ENCODE results near the gene HMGA1.
"Not testable (repeated sequence)": the region's sequence is repeated elsewhere in the genome, so short reads cannot be mapped to it uniquely, and the experiment has no call there.

Gene HMGA1

GRCh38 chr6:34240329-34241248, 3.9 kb downstream of the HMGA1 start:
- no peak for DNase-seq

GRCh38 chr6:34241351-34242215, 4.9 kb downstream of the HMGA1 start:
- no peak for DNase-seq

- no peak for DNase-seq
Observed at GRCh38 chr6:34242252-34243130, 5.8 kb downstream of the HMGA1 start.

GRCh38 chr6:34243131-34243771, 6.6 kb downstream of the HMGA1 start:
- DNase-seq, result no peak

- no peak for DNase-seq
Observed at GRCh38 chr6:34243901-34244884, 7.5 kb downstream of the HMGA1 start.

- not testable (repeated sequence) for DNase-seq
Observed at GRCh38 chr6:34245032-34245760, 8.5 kb downstream of the HMGA1 start.

DNA sequence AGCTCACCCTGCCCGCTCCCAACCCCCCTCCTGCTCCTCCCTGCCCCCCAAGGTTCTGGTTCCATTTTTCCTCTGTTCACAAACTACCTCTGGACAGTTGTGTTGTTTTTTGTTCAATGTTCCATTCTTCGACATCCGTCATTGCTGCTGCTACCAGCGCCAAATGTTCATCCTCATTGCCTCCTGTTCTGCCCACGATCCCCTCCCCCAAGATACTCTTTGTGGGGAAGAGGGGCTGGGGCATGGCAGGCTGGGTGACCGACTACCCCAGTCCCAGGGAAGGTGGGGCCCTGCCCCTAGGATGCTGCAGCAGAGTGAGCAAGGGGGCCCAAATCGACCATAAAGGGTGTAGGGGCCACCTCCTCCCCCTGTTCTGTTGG, 9.1 kb downstream of the HMGA1 start:
- not testable (repeated sequence) for DNase-seq

GRCh38 chr6:34246249-34246562, 9.5 kb downstream of the HMGA1 start:
- no peak for DNase-seq

- peak; percentile 19 for DNase-seq
Observed at GRCh38 chr6:34246563-34247391, 10.1 kb downstream of the HMGA1 start.

GRCh38 chr6:34247481-34248197, 11.0 kb downstream of the HMGA1 start:
- DNase-seq, result no peak

GRCh38 chr6:34248198-34248726, 11.6 kb downstream of the HMGA1 start:
- DNase-seq, result peak; percentile 37

GRCh38 chr6:34248727-34249468, 12.2 kb downstream of the HMGA1 start, which contains the start of gene SMIM29:
SMIM29 (minus strand) TSS chr6:34249006; CDS start chr6:34247791, 1,215 bp downstream.
- peak; percentile 97 for DNase-seq

DNA sequence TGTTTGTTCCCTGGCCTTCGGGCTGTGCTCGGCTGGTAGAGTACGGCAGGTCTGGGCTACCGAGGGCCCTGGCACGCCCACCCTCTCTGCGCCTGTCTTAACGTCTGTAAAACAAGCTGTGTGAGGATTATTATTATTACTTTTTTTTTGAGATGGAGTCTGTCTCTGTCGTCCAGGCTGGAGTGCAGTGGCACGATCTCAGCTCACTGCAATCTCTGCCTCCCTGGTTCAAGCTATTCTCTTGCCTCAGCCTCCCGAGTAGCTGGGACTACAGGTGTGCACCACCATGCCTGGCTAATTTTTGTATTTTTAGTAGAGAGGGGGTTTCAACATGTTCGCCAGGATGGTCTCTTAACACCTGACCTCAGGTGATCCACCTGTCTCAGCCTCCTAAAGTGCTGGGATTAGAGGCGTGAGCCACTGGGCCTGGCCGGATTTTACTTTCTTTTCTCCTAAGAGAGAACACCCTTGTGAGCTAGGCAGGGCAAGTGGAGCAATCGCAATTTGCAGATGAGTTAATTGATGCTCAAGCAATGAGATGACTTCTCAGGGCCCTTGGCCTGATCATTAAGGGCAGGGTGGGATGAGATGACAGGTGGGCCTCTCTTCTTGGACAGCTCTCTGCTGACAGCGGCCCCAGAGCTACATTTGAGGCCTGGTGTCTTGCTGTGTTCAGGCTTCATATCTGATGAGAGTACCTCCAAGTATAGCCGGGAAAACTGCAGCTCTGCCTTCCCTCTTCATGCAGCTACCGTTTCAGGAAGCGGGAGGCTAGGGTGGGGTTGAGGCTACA, 13.0 kb downstream of the HMGA1 start:
- no peak for DNase-seq

DNA sequence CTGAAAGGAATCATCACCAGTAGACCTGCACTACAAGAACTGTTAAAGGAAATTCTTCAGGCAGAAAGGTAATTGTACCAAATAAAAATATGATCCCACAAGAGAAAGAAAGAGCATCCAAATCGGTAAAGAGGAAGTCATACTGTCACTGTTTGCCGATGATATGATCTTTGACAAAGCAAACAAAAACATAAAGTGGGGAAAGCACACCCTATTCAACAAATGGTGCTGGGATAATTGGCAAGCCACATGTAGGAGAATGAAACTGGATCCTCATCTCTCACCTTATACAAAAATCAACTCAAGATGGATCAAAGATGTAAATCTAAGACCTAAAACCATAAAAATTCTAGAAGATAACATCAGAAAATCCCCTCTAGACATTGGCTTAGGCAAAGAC, 15.7 kb downstream of the HMGA1 start:
- DNase-seq, result not testable (repeated sequence)

GRCh38 chr6:34259529-34260069, 22.9 kb downstream of the HMGA1 start:
- DNase-seq, result no peak

DNA sequence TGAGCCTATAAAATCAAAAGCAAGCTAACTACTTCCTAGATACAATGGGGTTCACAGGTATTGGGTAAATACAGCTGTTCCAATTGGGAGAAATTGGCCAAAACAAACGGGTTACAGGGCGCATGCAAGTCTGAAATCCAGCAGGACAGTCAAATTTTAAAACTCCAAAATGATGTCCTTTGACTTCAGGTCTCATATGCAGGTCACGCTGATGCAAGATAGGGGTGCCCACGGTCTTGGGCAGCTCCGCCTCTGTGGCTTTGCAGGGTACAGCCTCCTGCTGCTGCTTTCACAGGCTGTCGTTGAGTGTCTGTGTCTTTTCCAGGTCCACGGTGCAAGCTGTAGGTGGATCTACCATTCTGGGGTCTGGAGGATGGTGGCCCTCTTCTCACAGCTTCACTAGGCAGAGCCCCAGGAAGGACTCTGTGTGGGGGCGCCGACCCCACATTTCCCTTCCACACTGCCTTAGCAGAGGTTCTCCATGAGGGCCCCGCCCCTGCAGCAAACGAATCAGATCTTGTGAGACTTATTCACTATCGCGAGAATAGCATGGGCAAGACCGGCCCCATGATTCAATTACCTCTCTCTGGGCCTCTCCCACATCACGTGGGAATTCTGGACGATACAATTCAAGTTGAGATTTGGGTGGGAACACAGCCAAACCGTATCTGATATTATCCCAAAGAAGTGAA, 24.0 kb downstream of the HMGA1 start:
- no peak for DNase-seq

All from central memory CD4-positive, alpha-beta T cell (primary cell).